Activated naive CD4-positive, alpha-beta T cell treated with anti-CD3 and anti-CD28 coated beads, Interleukin-2, amount 10 ng/mL, durations not matched to agents 7 days and 5 days (primary cell): ENCODE results near the gene PCDHGA1.
A peak's percentile ranks its signal among the peaks of the same experiment; 100 is the strongest.
"Not testable (repeated sequence)": the region's sequence is repeated elsewhere in the genome, so short reads cannot be mapped to it uniquely, and the experiment has no call there.

Experiments used
- CTCF ChIA-PET: fragments of 350-600 bp; sonication (Branson Sonifier 250); formaldehyde crosslinking; loops from one replicate; lab custom pipeline; 2021; ENCODE audit warnings: antibody characterized with exemption; lab: Charles Lee
- DNase-seq: peaks from one replicate; pipeline ENCODE4 v3.0.0-alpha.2; 2020
- H3K27ac Mint-ChIP-seq: one replicate; pipeline ENCODE4 v1.8.0; 2021; ENCODE audit warnings: mild to moderate bottlenecking, moderate library complexity, mixed read lengths
- H3K27me3 Mint-ChIP-seq: one replicate; pipeline ENCODE4 v1.8.0; 2021; ENCODE audit warnings: mild to moderate bottlenecking, mixed read lengths
- H3K36me3 Mint-ChIP-seq: one replicate; pipeline ENCODE4 v1.8.0; 2021; ENCODE audit warnings: mixed read lengths
- H3K4me1 Mint-ChIP-seq: one replicate; pipeline ENCODE4 v1.8.0; 2021; ENCODE audit warnings: mixed read lengths
- H3K4me3 Mint-ChIP-seq: one replicate; pipeline ENCODE4 v1.8.0; 2021; ENCODE audit warnings: mild to moderate bottlenecking, moderate library complexity, mixed read lengths
- H3K9me3 Mint-ChIP-seq: one replicate; pipeline ENCODE4 v1.8.0; 2021; ENCODE audit warnings: mixed read lengths

The PCDHGA1 gene

DNA sequence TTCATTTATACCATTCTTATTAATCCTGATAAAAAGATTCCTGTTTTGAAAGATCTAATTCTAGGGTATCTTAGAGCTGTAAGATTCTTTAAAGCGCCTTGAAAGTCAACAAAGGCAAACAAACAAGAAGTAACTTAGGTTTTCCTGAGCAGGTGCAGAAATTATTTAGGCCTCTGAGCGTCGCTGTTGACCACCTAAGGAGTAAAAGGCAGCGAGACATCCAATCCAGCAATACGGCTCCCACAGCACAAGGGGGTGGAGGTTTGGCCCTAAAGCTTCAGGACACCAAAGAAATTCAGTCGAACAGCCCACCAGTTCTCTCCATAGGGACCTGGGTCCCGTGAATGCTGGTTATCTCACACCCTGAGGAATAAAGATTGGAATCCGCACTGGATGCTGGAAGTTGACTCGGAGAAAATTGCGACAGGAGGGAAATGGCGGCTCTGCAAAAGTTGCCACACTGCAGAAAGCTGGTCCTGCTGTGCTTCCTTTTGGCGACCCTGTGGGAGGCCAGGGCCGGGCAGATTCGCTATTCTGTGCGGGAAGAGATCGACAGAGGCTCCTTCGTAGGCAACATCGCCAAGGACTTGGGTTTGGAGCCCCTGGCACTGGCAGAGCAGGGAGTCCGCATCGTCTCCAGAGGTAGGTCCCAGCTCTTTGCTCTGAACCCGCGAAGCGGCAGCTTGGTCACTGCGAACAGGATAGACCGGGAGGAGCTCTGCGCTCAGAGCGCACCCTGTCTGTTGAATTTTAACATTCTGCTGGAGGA, 8.4 kb downstream of the PCDHGA1 start, which contains the start of gene PCDHGA2:
Gene PCDHGA2 (plus strand): TSS at position 223 of the 769 bp plus-strand sequence.
- peaks cover 21% of the 10 kb centered on the region for H3K27me3 Mint-ChIP-seq
- peaks cover 25% of the 10 kb centered on the region for H3K9me3 Mint-ChIP-seq
- H3K4me3 Mint-ChIP-seq = no peak within 1 kb of the TSS
- no peak for DNase-seq
- H3K36me3 Mint-ChIP-seq = no peaks in the 10 kb centered on the region
- peaks cover 2% of the 10 kb centered on the region for H3K4me1 Mint-ChIP-seq
- no peak within 1 kb of the TSS for H3K27ac Mint-ChIP-seq
- CTCF ChIA-PET = interaction anchor here (0.6 to 1.6 kb wide), 6 partner anchors 11 to 229 kb away, joined by 3 to 6 read pairs (median 3); partner anchors contain the start of genes PCDHGB1 and TAF7

DNA sequence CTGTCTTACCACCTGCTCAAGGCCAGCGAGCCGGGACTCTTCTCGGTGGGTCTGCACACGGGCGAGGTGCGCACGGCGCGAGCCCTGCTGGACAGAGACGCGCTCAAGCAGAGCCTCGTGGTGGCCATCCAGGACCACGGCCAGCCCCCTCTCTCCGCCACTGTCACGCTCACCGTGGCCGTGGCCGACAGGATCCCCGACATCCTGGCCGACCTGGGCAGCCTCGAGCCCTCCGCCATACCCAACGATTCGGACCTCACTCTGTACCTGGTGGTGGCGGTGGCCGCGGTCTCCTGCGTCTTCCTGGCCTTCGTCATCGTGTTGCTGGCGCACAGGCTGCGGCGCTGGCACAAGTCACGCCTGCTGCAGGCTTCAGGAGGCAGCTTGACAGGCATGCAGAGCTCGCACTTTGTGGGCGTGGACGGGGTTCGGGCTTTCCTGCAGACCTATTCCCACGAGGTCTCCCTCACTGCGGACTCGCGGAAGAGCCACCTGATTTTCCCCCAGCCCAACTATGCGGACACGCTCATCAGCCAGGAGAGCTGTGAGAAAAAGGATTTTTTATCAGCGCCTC, 10.6 kb downstream of the PCDHGA1 start:
- H3K9me3 Mint-ChIP-seq = peaks cover 33% of the 10 kb centered on the region
- H3K4me3 Mint-ChIP-seq, DNase-seq, H3K27ac Mint-ChIP-seq, H3K36me3 Mint-ChIP-seq, H3K4me1 Mint-ChIP-seq: not testable (repeated sequence)
- CTCF ChIA-PET = interaction anchor here (0.9 to 1.4 kb wide), 2 partner anchors 172 to 217 kb away, joined by 3 read pairs; no protein-coding TSS in a partner anchor
- H3K27me3 Mint-ChIP-seq = peaks cover 33% of the 10 kb centered on the region

DNA sequence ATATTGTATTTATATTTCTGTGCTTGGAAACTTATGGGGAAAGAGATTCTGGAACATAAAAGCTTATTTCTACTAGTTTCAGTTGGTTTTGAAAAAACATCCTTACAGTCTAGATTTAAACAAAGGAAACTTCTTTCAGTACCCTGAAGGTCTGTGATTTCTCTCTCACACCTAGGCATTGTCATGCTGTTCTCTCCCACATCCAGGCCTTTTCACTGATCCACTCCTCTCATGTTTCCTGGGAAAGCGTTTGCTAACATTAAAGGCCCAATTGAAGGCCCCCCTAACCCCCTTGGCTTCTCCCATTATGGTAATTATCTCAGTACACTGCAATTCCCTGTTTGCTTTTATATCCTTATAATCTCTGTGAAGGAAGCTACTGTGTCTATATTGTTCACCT, 12.5 kb downstream of the PCDHGA1 start:
- CTCF ChIA-PET = interaction anchor here (1.1 to 1.3 kb wide), 2 partner anchors 17 to 24 kb away, joined by 3 to 4 read pairs; partner anchors contain the start of gene PCDHGB2
- Mint-ChIP-seq H3K4me1 (peaks cover 3% of the 10 kb centered on the region), H3K27me3 (peaks cover 40% of the 10 kb centered on the region), H3K36me3 (no peaks in the 10 kb centered on the region), H3K9me3 (peaks cover 36% of the 10 kb centered on the region), H3K4me3 (no peak overlapping the region), H3K27ac (no peak overlapping the region)
- no peak for DNase-seq

DNA sequence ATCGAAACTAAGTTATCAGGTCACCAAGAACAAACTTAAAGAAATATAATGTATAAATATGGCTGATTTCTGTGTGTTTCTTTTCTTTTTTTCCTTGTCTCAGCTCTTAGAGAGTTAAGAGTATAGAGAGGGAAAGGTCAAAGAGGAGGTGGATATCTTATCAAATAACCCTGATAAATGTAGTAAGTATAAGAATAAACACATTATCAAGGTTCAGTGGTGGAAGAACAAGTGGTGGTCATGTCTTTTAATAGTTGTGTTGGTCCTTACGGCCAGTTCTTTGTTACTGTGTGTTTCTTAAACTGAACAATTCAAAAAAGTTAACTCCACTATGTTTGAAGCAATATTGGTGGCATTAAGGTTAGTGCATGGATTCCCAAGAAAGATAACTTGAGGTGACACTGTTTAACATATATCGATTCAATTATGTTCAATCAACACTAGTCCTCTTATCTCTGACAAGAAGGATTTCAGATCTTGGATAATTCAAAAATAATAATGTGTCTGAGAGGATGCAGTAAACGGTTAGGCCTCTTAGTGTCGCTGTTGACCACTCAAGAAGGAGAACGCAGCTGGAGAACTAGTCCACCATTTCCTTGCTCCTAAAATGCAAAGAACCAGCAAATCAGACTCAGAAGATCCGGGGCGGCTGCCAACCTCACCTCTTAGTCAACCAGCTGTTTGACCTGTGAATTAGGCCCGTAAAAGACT, 13.1 kb downstream of the PCDHGA1 start, which contains the start of gene PCDHGA3:
Gene PCDHGA3 (plus strand): TSS at position 588 of the 711 bp plus-strand sequence. CDS start 205 bp downstream, outside the sequence.
- Mint-ChIP-seq H3K4me3 (peak within 1 kb of the TSS; percentile 52), H3K9me3 (peaks cover 33% of the 10 kb centered on the region), H3K27ac (no peak within 1 kb of the TSS), H3K27me3 (peaks cover 40% of the 10 kb centered on the region), H3K36me3 (no peaks in the 10 kb centered on the region), H3K4me1 (peaks cover 3% of the 10 kb centered on the region)
- peak; percentile 46 for DNase-seq
- CTCF ChIA-PET = interaction anchor here (1.0 to 1.7 kb wide), 12 partner anchors 8 to 77 kb away, joined by 3 to 5 read pairs (median 3); partner anchors contain the start of genes PCDHGA1, PCDHGA11, PCDHGB2 and PCDHGB6

DNA sequence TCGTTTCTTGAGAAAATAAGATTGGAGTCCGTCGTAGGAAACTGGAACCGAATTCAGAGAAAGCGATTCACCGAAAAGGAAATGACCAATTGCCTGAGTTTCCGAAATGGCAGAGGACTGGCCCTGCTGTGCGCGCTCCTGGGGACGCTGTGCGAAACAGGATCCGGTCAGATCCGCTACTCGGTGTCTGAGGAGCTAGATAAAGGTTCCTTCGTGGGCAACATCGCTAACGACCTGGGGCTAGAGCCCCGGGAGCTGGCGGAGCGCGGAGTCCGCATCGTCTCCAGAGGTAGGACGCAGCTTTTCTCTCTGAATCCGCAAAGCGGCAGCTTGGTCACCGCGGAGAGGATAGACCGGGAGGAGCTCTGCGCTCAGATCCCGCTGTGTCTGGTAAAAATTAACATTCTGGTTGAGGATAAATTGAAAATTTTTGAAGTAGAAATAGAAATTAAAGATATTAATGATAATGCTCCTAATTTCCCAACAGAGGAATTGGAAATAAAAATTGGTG, 13.7 kb downstream of the PCDHGA1 start:
- Mint-ChIP-seq H3K27ac (no peak overlapping the region), H3K4me1 (peaks cover 3% of the 10 kb centered on the region), H3K27me3 (peaks cover 35% of the 10 kb centered on the region), H3K4me3 (peak overlapping the region; percentile 52), H3K9me3 (peaks cover 33% of the 10 kb centered on the region), H3K36me3 (no peaks in the 10 kb centered on the region)
- no peak for DNase-seq
- CTCF ChIA-PET = interaction anchor here (1.0 to 1.7 kb wide), 12 partner anchors 9 to 77 kb away, joined by 3 to 5 read pairs (median 3); partner anchors contain the start of genes PCDHGA1, PCDHGA11, PCDHGB2 and PCDHGB6

- Mint-ChIP-seq H3K4me1 (peaks cover 3% of the 10 kb centered on the region), H3K36me3 (peaks cover 5% of the 10 kb centered on the region), H3K9me3 (peaks cover 32% of the 10 kb centered on the region), H3K27ac (no peak overlapping the region), H3K4me3 (no peak overlapping the region), H3K27me3 (peaks cover 31% of the 10 kb centered on the region)
- CTCF ChIA-PET = no interaction called here
- no peak for DNase-seq
These were observed 15.0 kb downstream of the PCDHGA1 start for GRCh38 chr5:141345327-141345726.

DNA sequence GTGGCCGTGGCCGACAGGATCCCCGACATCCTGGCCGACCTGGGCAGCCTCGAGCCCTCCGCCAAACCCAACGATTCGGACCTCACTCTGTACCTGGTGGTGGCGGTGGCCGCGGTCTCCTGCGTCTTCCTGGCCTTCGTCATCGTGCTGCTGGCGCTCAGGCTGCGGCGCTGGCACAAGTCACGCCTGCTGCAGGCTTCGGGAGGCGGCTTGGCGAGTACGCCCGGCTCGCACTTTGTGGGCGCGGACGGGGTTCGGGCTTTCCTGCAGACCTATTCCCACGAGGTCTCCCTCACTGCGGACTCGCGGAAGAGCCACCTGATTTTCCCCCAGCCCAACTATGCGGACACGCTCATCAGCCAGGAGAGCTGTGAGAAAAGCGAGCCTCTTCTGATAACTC, 15.7 kb downstream of the PCDHGA1 start:
- H3K4me3 Mint-ChIP-seq, H3K4me1 Mint-ChIP-seq, H3K36me3 Mint-ChIP-seq, DNase-seq, H3K27ac Mint-ChIP-seq: not testable (repeated sequence)
- Mint-ChIP-seq H3K9me3 (peaks cover 35% of the 10 kb centered on the region), H3K27me3 (peaks cover 35% of the 10 kb centered on the region)
- CTCF ChIA-PET = interaction anchor here (1.0 to 1.6 kb wide), 3 partner anchors 10 to 24 kb away, joined by 3 to 4 read pairs (median 4); partner anchors contain the start of gene PCDHGB3

- peaks cover 8% of the 10 kb centered on the region for H3K36me3 Mint-ChIP-seq
- DNase-seq = peak; percentile 54
- H3K27me3 Mint-ChIP-seq = peaks cover 41% of the 10 kb centered on the region
- peaks cover 28% of the 10 kb centered on the region for H3K9me3 Mint-ChIP-seq
- no peaks in the 10 kb centered on the region for H3K4me1 Mint-ChIP-seq
- peak within 1 kb of the TSS; percentile 47 for H3K4me3 Mint-ChIP-seq
- no peak within 1 kb of the TSS for H3K27ac Mint-ChIP-seq
- CTCF ChIA-PET = interaction anchor here (0.7 to 1.8 kb wide), 5 partner anchors 12 to 329 kb away, joined by 3 to 7 read pairs (median 4); partner anchors contain the start of genes PCDHGA1, PCDHGA2 and PCDHGB3
These were observed 19.8 kb downstream of the PCDHGA1 start, which contains the start of gene PCDHGB1 for GRCh38 chr5:141349917-141350619. PCDHGB1 (plus strand) TSS chr5:141350099; CDS start chr5:141350261, 162 bp downstream.

GRCh38 chr5:141351591-141351990, 21.3 kb downstream of the PCDHGA1 start:
- Mint-ChIP-seq H3K27me3 (peaks cover 45% of the 10 kb centered on the region), H3K9me3 (peaks cover 34% of the 10 kb centered on the region), H3K4me3 (no peak overlapping the region), H3K27ac (no peak overlapping the region), H3K36me3 (peaks cover 8% of the 10 kb centered on the region), H3K4me1 (no peaks in the 10 kb centered on the region)
- DNase-seq = no peak
- CTCF ChIA-PET = no interaction called here

DNA sequence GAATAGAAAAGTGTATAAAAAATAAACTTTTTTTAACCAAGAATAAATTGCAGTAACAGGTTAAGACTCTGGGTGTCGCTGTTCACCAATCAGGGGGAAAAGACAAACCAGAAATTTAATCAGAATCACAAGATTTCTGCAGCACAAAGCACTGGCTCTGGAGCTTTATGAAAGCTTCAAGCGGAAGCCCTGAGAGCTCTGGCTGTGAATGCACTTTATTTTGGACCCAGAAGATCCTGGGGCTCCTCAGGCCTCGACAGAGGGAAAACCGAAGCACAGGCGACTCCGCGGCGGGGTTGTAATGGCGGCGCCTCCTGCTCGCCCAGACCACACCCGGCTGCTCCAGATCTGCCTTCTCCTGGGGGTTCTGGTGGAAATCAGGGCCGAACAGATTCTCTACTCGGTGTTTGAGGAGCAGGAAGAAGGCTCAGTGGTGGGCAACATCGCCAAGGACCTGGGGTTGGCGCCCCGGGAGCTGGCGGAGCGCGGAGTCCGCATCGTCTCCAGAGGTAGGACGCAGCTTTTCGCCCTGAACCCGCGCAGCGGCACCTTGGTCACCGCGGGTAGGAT, 24.7 kb downstream of the PCDHGA1 start, which contains the start of gene PCDHGA4:
Gene PCDHGA4 (plus strand): TSS at position 122 of the 570 bp plus-strand sequence. CDS start 87 bp downstream, at position 209.
- Mint-ChIP-seq H3K4me1 (no peaks in the 10 kb centered on the region), H3K9me3 (peaks cover 30% of the 10 kb centered on the region), H3K27ac (no peak within 1 kb of the TSS), H3K4me3 (peak within 1 kb of the TSS; percentile 15), H3K27me3 (peaks cover 51% of the 10 kb centered on the region), H3K36me3 (peaks cover 8% of the 10 kb centered on the region)
- CTCF ChIA-PET = interaction anchor here (0.9 to 1.5 kb wide), 8 partner anchors 8 to 209 kb away, joined by 3 to 5 read pairs (median 3); partner anchors contain the start of genes PCDHGA3 and PCDHGA6
- no peak for DNase-seq

GRCh38 chr5:141355641-141356040, 25.3 kb downstream of the PCDHGA1 start:
- Mint-ChIP-seq H3K9me3 (peaks cover 29% of the 10 kb centered on the region), H3K4me1 (no peaks in the 10 kb centered on the region), H3K27ac (no peak overlapping the region), H3K36me3 (peaks cover 6% of the 10 kb centered on the region), H3K27me3 (peaks cover 49% of the 10 kb centered on the region), H3K4me3 (no peak overlapping the region)
- CTCF ChIA-PET = interaction anchor here (0.9 to 1.5 kb wide), 10 partner anchors 9 to 208 kb away, joined by 3 to 5 read pairs (median 3); partner anchors contain the start of genes PCDHGA3 and PCDHGA6
- no peak for DNase-seq

- DNase-seq = no peak
- CTCF ChIA-PET = interaction anchor here (0.9 to 1.3 kb wide), 7 partner anchors 9 to 208 kb away, joined by 3 to 5 read pairs (median 3); partner anchors contain the start of genes PCDHGA3 and PCDHGA6
- Mint-ChIP-seq H3K9me3 (peaks cover 30% of the 10 kb centered on the region), H3K27ac (no peak overlapping the region), H3K36me3 (peaks cover 8% of the 10 kb centered on the region), H3K4me3 (no peak overlapping the region), H3K27me3 (peaks cover 50% of the 10 kb centered on the region), H3K4me1 (no peaks in the 10 kb centered on the region)
These were observed 25.8 kb downstream of the PCDHGA1 start for GRCh38 chr5:141356133-141356532.
